CD4-positive, alpha-beta T cell treated with Interleukin-6 for 4 hours (primary cell): ENCODE measurements around the gene PTPRC.

Experiments used
- DNase-seq: peaks from one replicate; pipeline ENCODE4 v3.0.0-alpha.2; 2020; ENCODE audit warnings: mixed read lengths

Gene PTPRC

GRCh38 chr1:198622001-198622400 lies 16.8 kb upstream of the PTPRC start:
- no peak for DNase-seq

- DNase-seq, result peak; percentile 29
Measured at GRCh38 chr1:198623752-198624647, 14.8 kb upstream of the PTPRC start.

DNA sequence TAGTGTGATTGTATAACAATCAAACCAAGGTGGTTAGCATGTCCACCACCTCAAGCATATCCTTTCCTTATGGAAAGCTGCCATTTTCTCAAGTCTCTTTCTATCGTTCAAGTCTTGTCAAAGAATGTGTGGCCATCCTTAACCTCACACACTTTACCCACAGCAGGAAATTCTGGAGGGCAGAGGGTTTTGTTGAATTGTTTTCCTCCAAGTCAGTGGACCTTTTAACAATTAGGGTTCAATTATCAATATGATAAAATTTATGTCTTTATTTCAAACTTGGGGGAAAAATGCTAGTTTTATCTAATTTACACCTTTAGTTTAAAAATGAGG lies 14.2 kb upstream of the PTPRC start:
- DNase-seq, result no peak

DNA sequence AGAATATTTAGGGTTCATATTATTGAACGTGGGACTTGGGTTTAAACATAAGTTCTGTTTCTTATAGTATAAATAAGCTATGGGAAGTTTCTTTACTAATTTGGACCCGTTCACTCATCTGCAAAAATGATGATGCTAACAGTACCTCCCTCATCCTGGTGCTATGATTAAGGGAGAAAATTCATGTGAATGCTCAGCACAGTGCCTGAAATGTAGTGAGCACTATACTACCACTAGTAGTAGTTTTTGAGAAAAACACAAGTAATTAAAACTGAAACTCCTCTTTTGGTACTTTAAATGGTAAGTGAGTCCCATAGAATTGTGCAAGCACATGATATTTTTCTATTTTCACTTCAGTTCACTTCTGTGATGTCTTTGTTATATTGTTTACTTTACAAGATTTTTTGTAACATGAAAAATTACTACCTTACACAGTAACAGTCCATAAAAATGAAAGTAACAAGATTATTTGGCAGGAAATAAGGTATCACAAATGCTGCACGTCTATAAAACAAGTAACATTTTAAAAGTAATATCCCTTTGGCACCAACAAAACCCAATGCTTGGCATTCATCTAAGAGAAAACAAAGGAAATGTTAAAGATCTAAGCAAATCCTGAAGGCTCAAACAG lies 11.3 kb upstream of the PTPRC start:
- DNase-seq, result no peak

GRCh38 chr1:198628067-198628455 lies 10.8 kb upstream of the PTPRC start:
- no peak for DNase-seq

- DNase-seq, result no peak
Measured at GRCh38 chr1:198629610-198630009, 9.2 kb upstream of the PTPRC start.

DNA sequence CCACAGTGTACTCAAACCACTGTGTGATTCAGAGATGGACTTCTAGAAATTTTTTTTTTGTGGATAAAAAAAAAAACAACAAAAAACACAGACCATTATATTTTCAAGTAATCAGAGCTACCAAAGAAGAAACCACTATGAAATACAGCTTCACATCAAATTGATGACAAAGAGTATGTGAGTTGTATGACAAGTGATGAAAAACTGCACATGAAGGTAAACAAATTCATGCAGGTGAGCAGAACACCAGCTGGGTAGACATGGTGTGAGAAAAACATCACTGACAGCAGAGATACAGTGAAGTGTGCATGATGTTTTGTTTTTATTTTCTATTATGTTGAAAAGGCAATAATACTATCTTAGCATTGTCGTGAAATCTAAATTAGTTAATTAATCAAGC lies 8.0 kb upstream of the PTPRC start:
- no peak for DNase-seq

DNA sequence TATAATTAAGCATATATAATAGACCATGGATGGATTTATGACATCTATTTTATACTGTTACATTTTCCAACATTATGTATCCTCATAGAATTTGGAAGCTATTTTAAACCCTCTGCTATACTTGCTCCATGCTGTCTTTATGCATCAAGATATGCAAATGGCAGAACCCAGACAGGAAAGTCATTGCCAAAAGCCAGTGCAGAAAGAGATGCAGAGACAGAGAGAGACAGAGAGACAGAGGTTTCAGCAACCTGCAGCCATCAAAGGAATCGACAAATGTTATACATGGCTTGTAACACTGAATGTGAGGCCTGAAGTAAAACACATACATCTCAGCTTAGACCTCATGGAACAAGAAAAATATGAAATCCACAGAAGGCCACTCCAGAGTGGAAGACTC lies 7.5 kb upstream of the PTPRC start:
- DNase-seq, result no peak

DNA sequence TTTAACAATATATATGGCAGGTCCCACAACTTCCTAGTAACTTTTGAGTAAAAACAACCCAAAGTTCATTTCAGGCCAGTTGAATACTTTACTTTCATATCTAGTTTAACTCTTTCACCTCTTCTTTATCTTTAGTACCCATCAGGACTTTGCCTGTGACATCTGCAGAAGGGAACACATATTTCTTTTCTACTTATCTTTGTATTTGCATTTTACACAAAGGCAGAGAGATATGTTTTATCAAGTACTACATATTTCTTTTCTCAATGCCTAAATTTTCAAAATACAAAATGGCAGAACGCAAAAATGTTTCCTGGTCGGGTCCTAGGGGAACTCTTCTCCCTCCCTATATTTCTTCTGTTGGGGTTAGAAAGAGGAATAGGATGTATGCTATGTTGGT lies 6.8 kb upstream of the PTPRC start:
- DNase-seq, result no peak

- DNase-seq, result no peak
Measured at GRCh38 chr1:198633675-198634121, 5.1 kb upstream of the PTPRC start.

DNA sequence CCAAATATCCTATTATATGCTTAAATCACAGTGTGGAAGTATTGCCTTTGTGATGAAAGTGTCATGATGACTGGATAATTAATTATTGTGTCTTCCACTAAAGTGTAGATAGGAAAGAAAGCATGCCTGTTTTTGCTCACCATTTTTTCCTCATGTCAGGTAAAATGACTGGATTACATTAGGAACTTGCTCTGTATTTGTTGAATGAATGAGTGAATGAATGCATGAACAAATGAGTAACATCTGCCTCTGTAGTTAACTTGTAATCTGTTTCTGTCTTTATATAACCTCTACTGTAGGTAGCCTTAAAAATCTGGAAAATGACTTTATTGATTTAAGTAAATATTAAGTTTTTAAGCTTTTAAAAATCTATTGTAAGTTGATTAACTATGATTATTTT lies 2.9 kb upstream of the PTPRC start:
- no peak for DNase-seq

DNA sequence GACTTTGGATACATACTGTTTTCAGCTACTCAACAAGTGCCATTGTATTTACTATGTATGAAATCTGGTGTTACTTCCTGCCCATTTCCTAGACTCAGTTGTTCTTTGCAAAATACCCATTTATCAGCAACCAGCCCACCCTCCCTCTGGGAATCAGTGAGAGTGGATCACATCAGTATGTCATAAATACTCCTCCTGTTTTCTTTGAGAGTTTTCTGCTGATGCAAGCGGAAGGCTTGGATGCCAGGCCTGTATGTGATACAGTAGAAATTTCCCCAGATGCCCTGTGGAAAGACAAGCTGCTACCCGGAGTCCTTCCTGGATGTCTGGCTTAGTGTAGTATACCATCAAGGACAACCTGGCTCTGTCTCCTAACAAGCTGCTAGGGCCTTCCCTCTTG lies 2.4 kb upstream of the PTPRC start:
- no peak for DNase-seq

DNA sequence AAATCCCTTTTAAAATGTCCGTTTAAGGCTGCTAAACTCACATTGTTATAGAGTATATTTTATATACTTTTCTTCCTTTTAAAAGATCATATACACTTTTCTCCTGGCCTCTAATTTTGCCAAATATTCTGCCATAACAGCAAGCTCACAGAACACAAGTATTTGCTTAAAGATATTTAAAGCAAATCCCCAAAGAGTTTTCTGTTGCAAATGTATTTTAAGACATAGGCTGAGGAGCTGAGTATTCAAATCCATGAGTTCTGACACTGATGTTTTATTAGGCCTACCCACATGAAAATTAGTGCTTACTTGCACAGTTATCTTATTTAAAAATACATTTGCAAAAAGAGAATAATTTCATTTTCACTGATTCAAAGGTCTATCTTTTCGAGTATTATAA lies 1.7 kb upstream of the PTPRC start:
- DNase-seq, result no peak

DNA sequence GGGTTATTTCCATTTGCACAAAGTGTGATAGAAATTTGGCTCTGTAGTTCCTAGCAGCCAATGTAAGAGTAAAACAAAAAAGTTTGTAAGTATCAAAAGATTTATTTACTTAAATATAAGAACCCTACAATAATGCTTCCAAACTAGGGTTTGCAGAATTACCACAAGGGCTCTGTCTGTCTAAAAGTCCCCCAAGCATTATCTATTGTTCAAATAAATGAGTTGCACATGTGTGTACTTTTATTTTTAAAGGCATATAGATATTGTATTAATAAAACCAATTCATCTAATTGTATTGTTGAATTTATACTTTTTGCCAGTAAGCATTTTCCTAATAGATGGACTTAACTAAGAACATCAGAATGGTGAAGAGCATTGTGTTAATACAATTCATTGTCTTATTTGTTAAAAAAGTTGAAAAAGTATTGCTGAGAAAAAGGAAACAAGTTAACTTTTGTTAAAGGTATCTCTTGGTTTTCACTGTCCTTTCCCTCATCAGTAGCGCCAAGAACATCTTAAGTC lies 863 bp upstream of the PTPRC start:
- no peak for DNase-seq

- DNase-seq, result no peak
Measured at GRCh38 chr1:198638441-198638840, 399 bp upstream of the PTPRC start.

DNA sequence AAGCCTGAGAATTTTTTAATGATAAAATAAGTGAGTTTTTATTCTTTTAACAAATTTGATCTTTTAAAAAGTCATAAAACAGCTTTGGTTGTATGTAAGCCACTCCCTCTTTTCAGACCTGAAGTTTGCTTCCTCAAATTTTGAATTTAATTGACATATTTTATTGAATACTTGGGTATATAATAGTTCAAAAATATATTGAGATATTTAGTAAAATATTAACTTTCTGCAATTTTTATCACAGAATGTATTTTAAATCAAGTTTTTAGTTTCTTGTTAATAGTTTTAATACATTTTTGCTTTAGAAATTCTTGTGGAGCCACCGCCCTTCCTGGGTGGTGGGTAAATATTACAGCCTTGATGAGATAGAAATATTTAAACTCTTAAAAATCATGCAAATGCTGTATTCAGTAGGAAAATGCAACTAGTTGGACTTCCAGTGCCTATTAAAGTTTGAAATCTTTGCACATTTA lies 867 bp downstream of the PTPRC start:
- peak; percentile 44 for DNase-seq

GRCh38 chr1:198640174-198640573 lies 1.3 kb downstream of the PTPRC start:
- no peak for DNase-seq

- DNase-seq, result peak; percentile 39
Measured at GRCh38 chr1:198641501-198641900, 2.7 kb downstream of the PTPRC start.

DNA sequence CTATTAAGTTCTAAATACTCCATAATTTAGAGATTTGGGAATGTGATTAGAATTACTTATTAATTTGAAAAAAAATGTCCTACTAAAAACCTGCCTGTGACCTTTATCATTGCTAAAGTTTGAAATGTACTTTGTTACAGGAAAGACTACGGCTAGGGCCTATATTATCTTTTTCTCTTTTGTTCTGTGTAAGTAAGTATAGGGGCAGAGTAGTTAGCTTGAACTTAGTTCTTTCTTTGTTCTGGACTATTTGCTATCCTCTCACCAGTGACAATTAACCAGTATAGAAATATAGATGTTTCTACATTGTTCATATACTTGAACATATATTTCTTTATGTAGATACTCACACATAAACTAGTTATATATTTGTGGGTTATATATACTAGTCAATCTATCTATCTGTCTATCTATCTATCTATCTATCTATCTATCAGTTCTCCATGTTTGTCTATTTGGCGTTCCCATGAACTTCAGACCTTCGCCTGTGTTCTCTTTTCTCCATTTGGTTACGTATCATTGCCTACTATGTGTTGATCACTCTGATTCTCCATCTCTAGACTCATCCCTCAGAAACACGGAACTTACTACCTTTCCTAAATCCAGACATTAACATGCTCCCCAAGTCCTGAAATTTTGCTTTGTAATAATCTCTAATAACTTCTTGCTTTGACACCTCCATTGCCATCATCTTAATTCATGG lies 3.3 kb downstream of the PTPRC start:
- no peak for DNase-seq

GRCh38 chr1:198642983-198643382 lies 4.1 kb downstream of the PTPRC start:
- no peak for DNase-seq

DNA sequence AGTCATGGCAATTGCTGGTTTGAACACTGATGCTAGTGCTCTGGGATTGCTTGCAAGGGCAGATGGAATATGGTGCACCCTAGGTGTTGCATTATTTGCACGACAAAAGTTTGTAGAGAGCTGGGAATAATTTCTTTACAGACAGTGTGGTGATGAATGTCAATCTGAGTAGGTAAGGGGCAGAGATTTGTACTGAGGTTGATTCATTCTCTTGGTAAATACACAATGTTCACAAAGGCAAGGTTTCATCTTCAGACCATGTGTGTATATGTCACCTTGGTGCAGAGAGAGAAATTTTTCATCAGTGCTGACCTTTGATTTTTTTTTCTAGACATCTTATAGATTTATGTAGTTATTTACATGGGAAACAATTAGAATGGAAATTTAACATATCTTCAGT lies 5.0 kb downstream of the PTPRC start:
- DNase-seq, result no peak

- peak; percentile 37 for DNase-seq
Measured at GRCh38 chr1:198647055-198647454, 8.2 kb downstream of the PTPRC start.

GRCh38 chr1:198648592-198648991 lies 9.8 kb downstream of the PTPRC start:
- DNase-seq, result no peak
